ENCODE data around the gene NPLOC4.

- TF ChIP-seq CTCF (IDR thresholded peaks at IDR 0.05; ENCODE audit: control extremely low read depth in 1 of 3, insufficient read depth in 1 of 3, low read depth in 1 of 3, low read length in 3 of 3) (no peak), POLR2A (IDR thresholded peaks at IDR 0.05; ENCODE audit: control extremely low read depth in 1 of 2, low read depth in 2 of 2, low read length in 2 of 2) (no peak), EZH2 (IDR thresholded peaks at IDR 0.05; ENCODE audit: low read depth, low read length, severe bottlenecking) (no peak)
These were observed 75.4 kb downstream of the NPLOC4 start for GRCh38 chr17:81561494-81561885.

Data from H1 (cell line).